OCI-LY1 (cell line): ENCODE data around the gene VPS35.

Source experiments
- EZH2 ChIP-seq: fragments of 200-600 bp; sonication (generic), shearing (Covaris generic); IDR thresholded peaks from 2 replicates; pipeline ENCODE4 v1.8.0; 2017; ENCODE audit warnings: borderline replicate concordance, mixed run types, mild to moderate bottlenecking, antibody characterized with exemption, low read length, moderate library complexity, mixed read lengths
- TF ChIP-seq, protein P1 (sequence below): fragments of 200-600 bp; sonication (generic), shearing (Covaris generic); IDR thresholded peaks from 2 replicates; pipeline ENCODE4 v1.5.1; 2017; ENCODE audit warnings: mild to moderate bottlenecking, antibody characterized with exemption, low read length, moderate library complexity, mixed read lengths

GRCh38 chr16:46727630-46728029, 38.7 kb upstream of the VPS35 start:
- TF ChIP-seq, protein P1, sequence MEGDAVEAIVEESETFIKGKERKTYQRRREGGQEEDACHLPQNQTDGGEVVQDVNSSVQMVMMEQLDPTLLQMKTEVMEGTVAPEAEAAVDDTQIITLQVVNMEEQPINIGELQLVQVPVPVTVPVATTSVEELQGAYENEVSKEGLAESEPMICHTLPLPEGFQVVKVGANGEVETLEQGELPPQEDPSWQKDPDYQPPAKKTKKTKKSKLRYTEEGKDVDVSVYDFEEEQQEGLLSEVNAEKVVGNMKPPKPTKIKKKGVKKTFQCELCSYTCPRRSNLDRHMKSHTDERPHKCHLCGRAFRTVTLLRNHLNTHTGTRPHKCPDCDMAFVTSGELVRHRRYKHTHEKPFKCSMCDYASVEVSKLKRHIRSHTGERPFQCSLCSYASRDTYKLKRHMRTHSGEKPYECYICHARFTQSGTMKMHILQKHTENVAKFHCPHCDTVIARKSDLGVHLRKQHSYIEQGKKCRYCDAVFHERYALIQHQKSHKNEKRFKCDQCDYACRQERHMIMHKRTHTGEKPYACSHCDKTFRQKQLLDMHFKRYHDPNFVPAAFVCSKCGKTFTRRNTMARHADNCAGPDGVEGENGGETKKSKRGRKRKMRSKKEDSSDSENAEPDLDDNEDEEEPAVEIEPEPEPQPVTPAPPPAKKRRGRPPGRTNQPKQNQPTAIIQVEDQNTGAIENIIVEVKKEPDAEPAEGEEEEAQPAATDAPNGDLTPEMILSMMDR, result no peak
- TF ChIP-seq EZH2, result no peak
